Coronary artery (tissue), 2 donors: Measurements from ENCODE around the gene NUP43.
A peak's percentile ranks its signal among the peaks of the same experiment; 100 is the strongest.
"Not testable (repeated sequence)": the region's sequence is repeated elsewhere in the genome, so short reads cannot be mapped to it uniquely, and the experiment has no call there.

Experiments
- DNase-seq: peaks from one replicate; pipeline ENCODE4 v3.0.0-alpha.2; 2017; ENCODE audit warnings: low spot score
- H3K27ac ChIP-seq, 2 donors: fragments of 200-600 bp; sonication (generic); one replicate each; pipeline ENCODE4 v1.5.1; 2016 to 2019
- H3K4me3 ChIP-seq: fragments of 200-600 bp; sonication (generic); 2 replicates; pipeline ENCODE4 v1.5.1; 2016; ENCODE audit warnings: mild to moderate bottlenecking, moderate library complexity
- CTCF ChIP-seq: fragments of 200-600 bp; sonication (generic); IDR thresholded peaks from one replicate; pipeline ENCODE4 v1.5.1; 2019; ENCODE audit warnings: antibody characterized with exemption

NUP43 gene

GRCh38 chr6:149755300-149756260, 9.3 kb upstream of the NUP43 start:
- Histone ChIP-seq H3K27ac (no peak overlapping the region), H3K4me3 (no peak overlapping the region)
- TF ChIP-seq CTCF, result no peak
- no peak for DNase-seq

- no peak for TF ChIP-seq CTCF
- Histone ChIP-seq H3K4me3 (no peak overlapping the region), H3K27ac (no peak overlapping the region)
- DNase-seq, result no peak
Measured at GRCh38 chr6:149754548-149754947, 8.2 kb upstream of the NUP43 start.

GRCh38 chr6:149753374-149753637, 7.0 kb upstream of the NUP43 start:
- not testable (repeated sequence) for H3K4me3 ChIP-seq, DNase-seq, H3K27ac ChIP-seq

GRCh38 chr6:149752600-149753373, 6.5 kb upstream of the NUP43 start:
- H3K4me3 ChIP-seq, result no peak overlapping the region
- TF ChIP-seq CTCF, result no peak
- no peak for DNase-seq
- no peak overlapping the region for H3K27ac ChIP-seq

- not testable (repeated sequence) for DNase-seq, H3K27ac ChIP-seq, H3K4me3 ChIP-seq
Measured at GRCh38 chr6:149751920-149752319, 5.6 kb upstream of the NUP43 start.

GRCh38 chr6:149751239-149751638, 4.9 kb upstream of the NUP43 start:
- no peak for DNase-seq
- no peak for TF ChIP-seq CTCF
- H3K27ac ChIP-seq, result no peak overlapping the region
- H3K4me3 ChIP-seq, result no peak overlapping the region

GRCh38 chr6:149750136-149750609, 3.8 kb upstream of the NUP43 start:
- TF ChIP-seq CTCF, result no peak
- H3K27ac ChIP-seq, result peak overlapping the region; percentile 59 to 97
- peak; percentile 76 for DNase-seq
- H3K4me3 ChIP-seq, result peak overlapping the region; percentile 99

- peak within 1 kb of the TSS; percentile 99 for H3K4me3 ChIP-seq
- TF ChIP-seq CTCF, result no peak
- peak within 1 kb of the TSS; percentile 59 to 97 for H3K27ac ChIP-seq
- peak; percentile 92 for DNase-seq
Measured at GRCh38 chr6:149749594-149750135, 3.3 kb upstream of the NUP43 start, which contains the start of gene PCMT1. PCMT1 (plus strand) TSS chr6:149749741; CDS start chr6:149749902, 161 bp downstream.

GRCh38 chr6:149749082-149749593, 2.8 kb upstream of the NUP43 start:
- Histone ChIP-seq H3K27ac (peak overlapping the region; percentile 59 to 97), H3K4me3 (peak overlapping the region; percentile 99)
- DNase-seq, result not testable (repeated sequence)

GRCh38 chr6:149745252-149745651, 1.1 kb downstream of the NUP43 start:
- H3K27ac ChIP-seq, DNase-seq: not testable (repeated sequence)
- peak overlapping the region; percentile 88 for H3K4me3 ChIP-seq
